PC-9 (cell line): ENCODE results near the gene TRPC4. TPM values are rescaled to one million over a fixed set of nuclear protein-coding genes. Genes with fewer than 3 reads are reported as not detected.

Source experiments
- BruUV-seq: library from RNA; stranded (reverse); fragments of 400-500 nt; replicated peaks from 2 replicates; lab custom pipeline; 2021; lab: Mats Ljungman, UMichigan
- CTCF ChIA-PET: fragments of 300-600 bp; sonication (Branson Sonifier 250); formaldehyde crosslinking; loops from one replicate; lab custom pipeline; 2022; ENCODE audit warnings: antibody characterized with exemption; lab: Charles Lee
- POLR2A ChIA-PET: fragments of 300-600 bp; sonication (Branson Sonifier 250); formaldehyde crosslinking; loops from one replicate; lab custom pipeline; 2022; ENCODE audit warnings: antibody characterized with exemption; ENCODE audit not compliant: unreplicated experiment; lab: Charles Lee
- DNase-seq, 2 experiments: peaks; one replicate each; pipeline versions ENCODE4 v3.0.0 to v3.0.0-alpha.2; 2015 to 2022; ENCODE audit warnings: mixed read lengths in 1 of 2
- H2AFZ ChIP-seq: fragments of 200-600 bp; sonication (generic); 2 replicates; pipeline ENCODE4 v1.8.1; 2017; ENCODE audit warnings: antibody characterized with exemption
- H3F3A ChIP-seq: fragments of 200-600 bp; sonication (generic); 2 replicates; pipeline ENCODE4 v1.8.1; 2017; ENCODE audit warnings: antibody characterized with exemption, mild to moderate bottlenecking, low read depth; ENCODE audit not compliant: insufficient read depth
- H3K27ac ChIP-seq: fragments of 200-600 bp; sonication (generic); 2 replicates; pipeline ENCODE4 v1.6.1; 2016; ENCODE audit warnings: mixed run types
- H3K27me3 ChIP-seq: fragments of 200-600 bp; sonication (generic); 2 replicates; pipeline ENCODE4 v1.6.1; 2016; ENCODE audit warnings: low read depth, mixed run types; ENCODE audit not compliant: insufficient read depth
- H3K36me3 ChIP-seq: fragments of 200-600 bp; sonication (generic); 2 replicates; pipeline ENCODE4 v1.6.1; 2016; ENCODE audit warnings: low read depth, mixed run types
- H3K4me1 ChIP-seq: fragments of 200-600 bp; sonication (generic); replicated peaks from 2 replicates; pipeline ENCODE4 v1.6.1; 2016; ENCODE audit warnings: mixed run types; ENCODE audit not compliant: insufficient read depth
- H3K4me2 ChIP-seq: fragments of 200-600 bp; sonication (generic); 2 replicates; pipeline ENCODE4 v1.6.1; 2017; ENCODE audit warnings: mixed run types
- H3K4me3 ChIP-seq: fragments of 200-600 bp; sonication (generic); 2 replicates; pipeline ENCODE4 v1.6.1; 2016; ENCODE audit warnings: mixed run types
- H3K79me2 ChIP-seq: fragments of 200-600 bp; sonication (generic); 2 replicates; pipeline ENCODE4 v1.6.1; 2017; ENCODE audit warnings: low read depth, mixed run types
- H3K9me2 ChIP-seq: fragments of 200-600 bp; sonication (generic); 2 replicates; pipeline ENCODE4 v1.8.1; 2017; ENCODE audit warnings: mild to moderate bottlenecking; ENCODE audit not compliant: insufficient read depth
- H3K9me3 ChIP-seq: fragments of 200-600 bp; sonication (generic); 2 replicates; pipeline ENCODE4 v1.8.1; 2016; ENCODE audit warnings: low read depth; ENCODE audit not compliant: insufficient read depth
- H4K20me1 ChIP-seq: fragments of 200-600 bp; sonication (generic); 2 replicates; pipeline ENCODE4 v1.8.1; 2017; ENCODE audit not compliant: insufficient read depth
- EZH2 ChIP-seq: fragments of 200-600 bp; sonication (generic); IDR thresholded peaks from 2 replicates; pipeline ENCODE4 v1.8.0; 2017; ENCODE audit warnings: antibody characterized with exemption, low read depth
- intact Hi-C: fragments of 100-400 bp; cut with micrococcal nuclease; formaldehyde crosslinking; loops from one replicate; pipeline ENCODE4 v1.10.0; 2022; ENCODE audit not compliant: unreplicated experiment
- total RNA-seq: library from RNA; stranded (reverse); gene quantifications from 2 replicates; pipeline ENCODE4 v1.2.3, GENCODE V29; 2021
- TF ChIP-seq, protein P1 (sequence below): fragments of 200-600 bp; sonication (generic); conservative IDR thresholded peaks from 2 replicates; pipeline ENCODE4 v1.6.1; 2017; ENCODE audit warnings: mixed run types, antibody characterized with exemption, mild to moderate bottlenecking, moderate library complexity

TRPC4 gene
- total RNA-seq, 1 experiment from 2014 or later: 1.7 TPM

DNA sequence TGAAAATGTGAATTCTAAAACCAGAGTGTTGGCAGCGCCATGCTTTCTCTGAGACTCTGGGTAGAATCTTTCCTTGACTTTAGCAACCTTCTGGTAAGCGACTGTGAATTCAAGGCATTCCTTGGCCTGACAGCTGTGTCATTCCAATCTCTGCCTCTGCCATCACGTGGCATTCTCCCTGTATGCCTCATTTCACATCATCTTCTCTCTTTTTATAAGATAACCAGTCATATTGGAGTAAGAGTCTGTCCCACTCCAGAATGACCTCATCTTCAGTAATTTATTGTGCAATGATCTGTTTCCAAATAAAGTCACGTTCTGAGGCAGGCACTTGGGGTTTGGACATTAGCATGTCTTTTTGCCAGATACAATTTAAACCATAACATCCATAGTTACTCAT, 167.6 kb downstream of the TRPC4 start:
- TF ChIP-seq, protein P1, sequence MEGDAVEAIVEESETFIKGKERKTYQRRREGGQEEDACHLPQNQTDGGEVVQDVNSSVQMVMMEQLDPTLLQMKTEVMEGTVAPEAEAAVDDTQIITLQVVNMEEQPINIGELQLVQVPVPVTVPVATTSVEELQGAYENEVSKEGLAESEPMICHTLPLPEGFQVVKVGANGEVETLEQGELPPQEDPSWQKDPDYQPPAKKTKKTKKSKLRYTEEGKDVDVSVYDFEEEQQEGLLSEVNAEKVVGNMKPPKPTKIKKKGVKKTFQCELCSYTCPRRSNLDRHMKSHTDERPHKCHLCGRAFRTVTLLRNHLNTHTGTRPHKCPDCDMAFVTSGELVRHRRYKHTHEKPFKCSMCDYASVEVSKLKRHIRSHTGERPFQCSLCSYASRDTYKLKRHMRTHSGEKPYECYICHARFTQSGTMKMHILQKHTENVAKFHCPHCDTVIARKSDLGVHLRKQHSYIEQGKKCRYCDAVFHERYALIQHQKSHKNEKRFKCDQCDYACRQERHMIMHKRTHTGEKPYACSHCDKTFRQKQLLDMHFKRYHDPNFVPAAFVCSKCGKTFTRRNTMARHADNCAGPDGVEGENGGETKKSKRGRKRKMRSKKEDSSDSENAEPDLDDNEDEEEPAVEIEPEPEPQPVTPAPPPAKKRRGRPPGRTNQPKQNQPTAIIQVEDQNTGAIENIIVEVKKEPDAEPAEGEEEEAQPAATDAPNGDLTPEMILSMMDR: no peak
- no peak for TF ChIP-seq EZH2
- no TSS peak for BruUV-seq
- ChIA-PET POLR2A (no interaction called here), CTCF (no interaction called here)
- Histone ChIP-seq H3K79me2 (no peaks in the 10 kb centered on the region), H3K27me3 (no peaks in the 10 kb centered on the region), H3K4me2 (no peak overlapping the region), H3K4me3 (no peak overlapping the region), H3K4me1 (no peaks in the 10 kb centered on the region), H3F3A (no peaks in the 10 kb centered on the region), H3K36me3 (no peaks in the 10 kb centered on the region), H4K20me1 (no peaks in the 10 kb centered on the region), H3K9me3 (no peaks in the 10 kb centered on the region), H3K9me2 (no peaks in the 10 kb centered on the region), H2AFZ (no peak overlapping the region; the same call in 1 of the 2 replicates), H3K27ac (no peak overlapping the region)
- intact Hi-C loops: no loop called here
- no peak for DNase-seq

DNA sequence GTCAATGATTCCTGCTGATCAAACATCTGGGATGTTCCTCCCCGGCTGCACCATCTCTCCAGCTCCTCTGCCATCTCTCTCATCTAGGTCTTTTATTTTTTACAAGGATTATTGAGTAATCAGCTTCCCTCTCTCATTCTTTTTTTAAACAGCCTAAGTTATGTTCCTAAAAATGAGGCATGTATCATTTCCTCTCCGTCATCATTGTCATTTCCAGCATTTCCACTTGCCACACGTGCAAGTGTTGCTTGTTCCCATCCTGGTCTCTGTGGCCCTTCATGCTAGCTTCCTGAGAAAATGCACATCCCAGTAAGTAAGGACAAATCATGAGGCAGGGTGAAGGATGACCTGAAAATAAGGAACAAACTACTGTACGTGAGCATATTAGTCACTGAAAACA, 168.3 kb downstream of the TRPC4 start:
- no peaks in the 10 kb centered on the region for H3K9me3 ChIP-seq
- no peak overlapping the region for H2AFZ ChIP-seq
- ChIA-PET POLR2A (no interaction called here), CTCF (no interaction called here)
- no peaks in the 10 kb centered on the region for H3K9me2 ChIP-seq
- H3K27ac ChIP-seq: no peak overlapping the region
- H3K27me3 ChIP-seq: no peaks in the 10 kb centered on the region
- no peaks in the 10 kb centered on the region for H3F3A ChIP-seq
- TF ChIP-seq, protein P1: no peak
- no peak for TF ChIP-seq EZH2
- H3K4me2 ChIP-seq: no peak overlapping the region
- intact Hi-C loops: no loop called here
- BruUV-seq: no TSS peak
- no peaks in the 10 kb centered on the region for H3K36me3 ChIP-seq
- H3K79me2 ChIP-seq: no peaks in the 10 kb centered on the region
- DNase-seq: no peak
- no peak overlapping the region for H3K4me3 ChIP-seq
- H4K20me1 ChIP-seq: no peaks in the 10 kb centered on the region
- H3K4me1 ChIP-seq: no peaks in the 10 kb centered on the region

DNA sequence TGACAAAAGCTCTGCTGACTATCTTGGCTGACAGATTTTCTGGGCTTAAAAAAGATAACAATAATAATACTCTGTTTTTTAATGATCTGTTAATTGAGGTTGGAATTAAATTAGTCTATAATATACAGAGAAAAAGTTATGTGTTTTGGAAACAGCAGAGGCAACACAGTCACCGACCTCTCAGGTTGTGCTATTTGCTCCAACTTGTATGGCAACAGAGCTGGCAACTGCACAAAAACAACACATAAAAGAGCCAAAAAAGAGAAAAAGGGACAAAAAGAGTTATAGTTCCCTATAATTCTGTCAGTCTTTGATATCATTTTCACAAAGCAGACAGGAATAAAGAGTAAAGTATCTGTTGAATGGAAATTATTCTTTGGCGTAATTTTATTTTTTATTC, 168.7 kb downstream of the TRPC4 start:
- no TSS peak for BruUV-seq

More for the DNA sequence above, 168.7 kb downstream of the TRPC4 start:
- H3K9me3 ChIP-seq: no peaks in the 10 kb centered on the region
- ChIA-PET POLR2A (no interaction called here), CTCF (no interaction called here)
- H3K27ac ChIP-seq: no peak overlapping the region
- no peak overlapping the region for H3K4me3 ChIP-seq
- no peaks in the 10 kb centered on the region for H3K27me3 ChIP-seq
- no peaks in the 10 kb centered on the region for H3F3A ChIP-seq
- H2AFZ ChIP-seq: no peak overlapping the region
- H4K20me1 ChIP-seq: no peaks in the 10 kb centered on the region
- H3K36me3 ChIP-seq: no peaks in the 10 kb centered on the region
- no peak overlapping the region for H3K4me2 ChIP-seq
- no peaks in the 10 kb centered on the region for H3K79me2 ChIP-seq
- intact Hi-C loops: no loop called here
- no peak for DNase-seq
- H3K9me2 ChIP-seq: no peaks in the 10 kb centered on the region
- TF ChIP-seq EZH2: no peak
- TF ChIP-seq, protein P1: no peak
- no peaks in the 10 kb centered on the region for H3K4me1 ChIP-seq
